HCT116 (cell line): ENCODE data around the gene HLA-DMA.

Source experiments
- CEBPB ChIP-seq: IDR thresholded peaks from 2 replicates; pipeline ENCODE4 v1.6.1; 2012; ENCODE audit warnings: low read depth
- CTCF ChIP-seq, 3 experiments: fragments of 200-600 bp in 1 of 3; sonication (generic) in 1 of 3; IDR thresholded peaks in 2 of 3; conservative IDR thresholded peaks in 1 of 3; 2 replicates each; pipeline ENCODE4 v1.5.1; 2012 to 2017; ENCODE audit warnings: low read depth in 2 of 3, low read length in 2 of 3, antibody characterized with exemption in 1 of 3, borderline replicate concordance in 1 of 3, control low read depth in 1 of 3, mild to moderate bottlenecking in 1 of 3, mixed read lengths in 1 of 3, mixed run types in 1 of 3, moderate library complexity in 1 of 3; ENCODE audit not compliant: insufficient read depth in 1 of 3
- ELF1 ChIP-seq: IDR thresholded peaks from 2 replicates; pipeline ENCODE4 v1.6.1; 2012; ENCODE audit warnings: low read depth, borderline replicate concordance
- EZH2 ChIP-seq: fragments of 200-600 bp; sonication (generic); IDR thresholded peaks from 2 replicates; pipeline ENCODE4 v1.6.1; 2017; ENCODE audit warnings: antibody characterized with exemption, mixed run types
- RAD21 ChIP-seq: IDR thresholded peaks from 2 replicates; pipeline ENCODE4 v1.6.1; 2012; ENCODE audit warnings: low read depth, mild to moderate bottlenecking
- ZNF274 ChIP-seq: fragments of 200-500 bp; sonication (Bioruptor generic); IDR thresholded peaks from 2 replicates; pipeline ENCODE4 v1.6.1; 2014; ENCODE audit warnings: mild to moderate bottlenecking, low read depth, low read length, inconsistent platforms

- TF ChIP-seq ZNF274: no peak
- TF ChIP-seq CTCF (IDR thresholded peaks at IDR 0.05 in 2 of 3, conservative IDR thresholded peaks at IDR 0.05 in 1 of 3; ENCODE audit: borderline replicate concordance in 1 of 3, insufficient read depth in 1 of 3, low read depth in 2 of 3, low read length in 2 of 3): no peak
- TF ChIP-seq RAD21: no peak
- TF ChIP-seq CEBPB: no peak
- TF ChIP-seq EZH2: no peak
- no peak for TF ChIP-seq ELF1
Measured at GRCh38 chr6:32977953-32978324, 25.0 kb upstream of the HLA-DMA start.
